Renal cortex interstitium (tissue), 11 donors: Measurements from ENCODE around the gene UNC5A. TPM values are rescaled to one million over a fixed set of nuclear protein-coding genes. Genes with fewer than 3 reads are reported as not detected.

Source experiments
- DNase-seq, 11 donors: peaks; one replicate each; pipeline ENCODE4 v3.0.0-alpha.2; 2013; ENCODE audit warnings: low read depth in 9 of 11, low spot score in 4 of 11; ENCODE audit errors: extremely low read depth in 1 of 11
- polyA plus RNA-seq, 3 donors: library from polyadenylated mRNA; unstranded; fragments of 120-200 nt; gene quantifications; one replicate each; pipeline ENCODE4 v1.2.1, GENCODE V29; 2013; ENCODE audit not compliant: insufficient read length in 3 of 3

UNC5A gene
- polyA plus RNA-seq, 3 donors, result 0.09 to 0.42 (median 0.19) TPM

GRCh38 chr5:176831425-176831824 lies 21.1 kb downstream of the UNC5A start:
- DNase-seq, result no peak

GRCh38 chr5:176832162-176832561 lies 21.8 kb downstream of the UNC5A start:
- no peak for DNase-seq

DNA sequence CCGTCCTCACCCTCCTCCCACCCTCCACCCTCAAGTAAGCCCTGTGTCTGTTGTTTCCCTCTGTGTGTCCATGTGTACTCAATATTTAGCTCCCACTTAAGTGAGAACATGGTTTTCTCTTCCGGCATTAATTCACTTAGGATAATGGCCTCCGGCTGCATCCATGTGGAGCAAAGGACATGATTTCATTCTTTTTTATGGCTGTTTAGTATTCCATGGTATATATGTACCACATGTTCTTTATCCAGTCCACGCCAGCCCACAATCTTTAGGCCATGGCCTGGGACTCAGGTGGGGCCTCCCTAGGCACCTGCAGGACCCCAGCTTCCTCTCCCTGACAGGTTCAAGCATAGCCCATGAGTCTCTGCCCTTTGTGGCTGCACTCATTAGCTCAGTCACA lies 22.9 kb downstream of the UNC5A start:
- DNase-seq, result no peak

- DNase-seq, result no peak
Measured at GRCh38 chr5:176835918-176836317, 25.6 kb downstream of the UNC5A start.

DNA sequence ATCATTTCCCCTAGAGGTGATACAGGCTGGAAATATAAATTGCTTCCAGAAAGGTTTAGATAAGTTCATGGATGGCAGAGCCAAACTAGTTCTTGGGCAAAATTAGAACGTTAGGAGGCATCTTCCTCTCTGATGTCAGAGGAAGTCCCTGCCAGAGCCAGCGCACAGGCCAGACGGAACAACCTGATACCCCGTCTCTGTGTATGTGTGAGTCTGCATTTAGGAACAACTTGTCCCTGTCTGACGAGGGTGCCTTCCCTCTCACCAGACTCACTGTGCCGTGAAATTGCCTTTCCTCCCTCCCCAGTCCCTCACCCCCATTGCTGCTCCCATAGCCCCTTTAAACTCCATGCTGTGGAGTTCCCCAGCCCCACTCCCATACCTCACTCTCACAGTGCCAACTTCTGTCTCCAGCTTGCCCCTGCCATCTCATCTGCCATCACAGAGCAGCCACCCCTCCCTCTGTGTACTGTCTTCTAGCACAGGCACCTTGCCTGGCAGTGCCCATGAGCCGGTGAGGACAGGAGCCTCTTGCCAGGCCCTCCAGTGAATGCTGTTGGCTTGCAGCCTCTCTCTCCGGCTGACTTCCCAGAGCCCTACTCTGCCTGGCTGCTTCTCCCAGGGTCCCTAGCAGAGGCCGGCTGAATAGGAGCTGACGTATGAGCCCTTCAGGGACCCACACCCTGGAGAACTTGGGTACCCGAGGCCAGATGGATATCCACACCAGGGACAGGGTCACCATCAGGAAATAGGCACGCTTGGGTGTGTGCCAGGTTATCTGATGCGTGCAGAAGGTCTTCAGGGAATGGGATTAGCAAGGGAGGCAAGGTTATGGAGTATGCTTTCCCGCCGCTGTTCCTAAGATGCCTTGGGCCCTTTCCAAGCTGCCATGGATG lies 26.7 kb downstream of the UNC5A start:
- no peak for DNase-seq

GRCh38 chr5:176837707-176838115 lies 27.4 kb downstream of the UNC5A start:
- DNase-seq, result peak; percentile 75 to 95 (median 92)

GRCh38 chr5:176843673-176844072 lies 33.3 kb downstream of the UNC5A start:
- no peak for DNase-seq

DNA sequence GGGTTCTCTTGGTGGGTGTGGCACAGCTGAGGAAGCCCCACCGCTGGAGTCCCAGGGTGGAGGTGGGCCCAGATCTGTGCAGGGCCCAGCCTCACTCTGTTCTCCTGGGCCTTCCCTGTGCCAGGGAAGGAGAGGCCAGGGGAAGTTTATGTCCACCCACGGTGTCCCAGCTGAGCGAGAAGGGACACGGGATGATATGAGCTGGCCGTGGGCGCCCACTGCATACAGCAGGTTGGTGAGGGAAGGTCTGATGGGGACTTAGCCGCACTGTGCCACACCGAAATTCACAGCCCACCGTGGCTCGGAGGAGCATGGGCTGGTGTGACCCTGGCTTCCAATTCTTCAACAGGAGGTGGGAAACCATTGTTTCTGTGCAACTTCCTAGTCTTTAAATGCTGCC lies 33.9 kb downstream of the UNC5A start:
- no peak for DNase-seq

- peak in 1 of 11 donors; percentile 12 for DNase-seq
Measured at GRCh38 chr5:176844706-176845391, 34.5 kb downstream of the UNC5A start.

- no peak for DNase-seq
Measured at GRCh38 chr5:176845392-176845713, 35.0 kb downstream of the UNC5A start.

DNA sequence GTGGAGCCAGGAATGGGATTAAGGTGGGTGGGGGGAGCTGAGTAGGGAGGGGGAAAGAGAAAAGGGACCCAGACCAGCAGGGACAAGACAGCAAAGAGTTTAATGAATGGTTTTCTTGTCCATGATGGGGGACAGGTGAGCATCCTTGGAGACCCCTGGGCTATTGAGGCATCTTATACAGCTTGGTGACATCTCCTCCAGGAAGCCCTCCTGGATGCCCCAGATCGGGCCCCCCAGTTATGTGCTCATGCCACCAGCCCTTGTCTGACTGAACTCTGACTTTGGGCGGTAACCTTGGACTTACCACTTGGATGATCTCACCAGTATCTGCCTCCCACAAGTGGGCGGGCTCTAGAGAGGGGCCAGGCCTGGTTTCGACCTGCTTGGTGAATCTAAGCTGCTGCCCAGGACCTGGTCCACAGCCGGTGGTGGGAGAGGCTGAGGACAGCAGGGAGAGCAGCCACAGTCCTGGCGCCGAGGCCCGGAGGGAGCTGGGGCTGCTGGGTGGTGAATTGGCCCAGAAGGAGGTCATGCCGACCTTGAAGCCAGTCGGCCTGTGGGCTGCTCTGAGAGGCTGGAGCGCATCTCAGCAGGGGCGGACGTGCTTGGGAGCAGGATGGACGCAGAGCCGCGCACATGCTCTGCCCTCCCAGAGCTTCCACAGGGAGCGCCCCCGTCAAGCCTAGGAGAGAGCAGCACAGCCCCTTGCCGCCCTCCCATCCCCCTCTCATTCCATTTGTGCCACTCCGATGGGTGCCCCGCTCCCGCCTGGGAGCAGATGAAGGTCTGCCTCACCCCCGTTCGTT lies 36.2 kb downstream of the UNC5A start:
- DNase-seq, result no peak

DNA sequence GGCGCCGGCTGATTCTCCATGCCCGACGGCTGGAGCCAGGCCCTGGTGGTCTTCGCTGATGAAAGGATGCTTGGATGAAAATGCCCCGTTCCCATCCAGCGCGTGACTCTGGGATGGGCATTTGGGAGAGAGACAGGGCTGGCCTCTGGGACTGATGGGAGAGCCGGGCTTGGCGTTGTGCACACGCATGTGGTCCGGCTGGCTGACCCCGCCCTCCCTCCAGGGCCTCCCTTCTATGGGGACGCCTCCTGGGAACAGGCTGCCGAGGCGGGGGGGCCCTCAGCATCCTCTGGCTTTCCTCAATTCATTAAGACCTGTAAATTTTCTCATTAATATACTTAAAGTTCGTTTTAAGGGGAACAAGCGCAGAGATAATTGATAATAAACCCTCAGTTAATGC lies 36.8 kb downstream of the UNC5A start:
- no peak for DNase-seq

DNA sequence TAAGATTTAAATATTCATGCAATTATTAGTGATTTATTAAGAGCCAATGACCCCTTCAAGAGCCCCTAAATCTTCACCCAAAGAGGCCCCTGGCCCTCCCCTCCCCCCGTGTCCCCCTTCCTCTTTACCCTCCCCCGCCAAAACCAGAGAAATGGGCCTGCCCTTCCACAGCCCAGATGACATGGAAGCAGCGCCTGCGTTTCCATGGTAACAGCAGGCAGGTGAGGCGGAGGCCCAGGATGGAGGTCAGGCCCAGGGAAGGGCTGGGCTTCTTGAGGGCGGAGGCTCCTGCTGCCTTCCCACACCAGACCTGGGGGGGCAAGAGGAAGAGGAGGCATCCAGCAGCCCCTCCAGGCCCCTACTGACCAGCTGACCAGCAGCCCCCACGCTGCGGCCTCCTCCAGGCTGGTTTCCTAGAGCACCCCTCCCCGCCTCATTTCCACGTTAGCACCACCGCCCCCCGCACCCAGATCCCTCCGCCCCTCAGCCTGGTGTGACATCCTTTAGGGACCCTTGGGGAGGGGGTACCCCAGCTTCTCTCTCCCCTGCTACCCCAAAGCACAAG lies 37.4 kb downstream of the UNC5A start:
- no peak for DNase-seq

DNA sequence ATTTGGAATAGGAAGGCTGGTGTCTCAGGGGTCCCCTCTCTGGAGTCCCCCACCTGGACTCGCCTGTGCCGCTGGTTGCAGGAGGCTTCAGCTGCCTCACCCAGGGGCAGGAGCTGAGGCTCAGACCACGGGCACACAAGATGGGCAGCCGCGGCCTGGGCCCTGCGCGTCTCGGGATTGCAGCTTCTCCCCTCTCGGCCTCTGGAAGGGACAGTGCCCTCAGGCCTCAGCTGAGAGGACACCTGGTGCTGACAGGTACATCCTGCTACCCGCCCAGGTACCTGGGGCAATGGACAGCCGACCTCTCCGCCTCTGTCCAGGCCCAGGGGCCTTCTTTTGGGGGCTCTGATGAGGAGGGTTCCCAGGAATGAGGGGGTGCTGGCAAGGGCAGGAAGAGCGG lies 38.3 kb downstream of the UNC5A start:
- DNase-seq, result no peak

GRCh38 chr5:176849611-176850227 lies 39.4 kb downstream of the UNC5A start:
- DNase-seq, result no peak

DNA sequence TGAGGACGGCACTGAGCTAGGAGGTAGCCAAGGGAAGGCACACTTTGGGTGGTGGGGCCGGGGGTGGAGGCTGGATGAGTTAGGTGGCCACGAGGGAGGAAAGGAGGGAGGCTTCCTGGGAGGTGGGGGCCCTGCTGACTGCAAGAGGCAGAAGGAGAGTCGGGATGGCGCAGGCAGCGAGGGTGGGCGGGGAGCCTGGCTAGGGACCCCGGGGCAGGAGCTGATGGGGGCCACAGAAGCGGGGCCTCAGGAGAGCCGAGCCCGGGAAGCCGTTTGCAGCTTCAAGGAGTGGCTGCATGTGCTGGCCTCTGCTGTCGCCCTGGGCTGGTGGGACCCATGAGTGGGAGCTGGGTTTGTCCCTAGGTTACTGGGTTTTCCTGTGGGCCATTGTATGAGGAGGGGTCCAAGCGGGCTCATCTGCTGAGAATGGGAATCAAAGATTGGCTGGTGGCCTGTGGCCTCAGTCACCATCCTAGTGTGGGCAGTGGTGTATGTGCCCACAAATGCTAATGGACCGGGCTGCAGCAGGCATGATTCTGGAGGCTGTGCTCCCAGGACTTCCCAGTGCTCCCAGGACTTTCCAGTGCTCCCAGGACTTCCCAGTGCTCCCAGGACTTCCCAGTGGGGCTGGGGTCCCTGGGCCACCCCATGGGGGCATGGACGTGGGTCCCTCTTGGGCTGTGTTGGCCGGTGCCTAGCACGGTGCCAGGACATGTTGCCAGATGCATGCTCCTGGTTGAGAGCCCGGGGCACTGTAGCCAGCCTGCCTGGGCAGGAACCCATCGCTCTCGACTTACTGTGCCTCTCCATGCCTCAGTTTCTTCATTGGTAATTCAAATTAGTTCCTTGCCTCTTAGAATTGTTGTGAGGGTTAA lies 40.2 kb downstream of the UNC5A start:
- no peak for DNase-seq

DNA sequence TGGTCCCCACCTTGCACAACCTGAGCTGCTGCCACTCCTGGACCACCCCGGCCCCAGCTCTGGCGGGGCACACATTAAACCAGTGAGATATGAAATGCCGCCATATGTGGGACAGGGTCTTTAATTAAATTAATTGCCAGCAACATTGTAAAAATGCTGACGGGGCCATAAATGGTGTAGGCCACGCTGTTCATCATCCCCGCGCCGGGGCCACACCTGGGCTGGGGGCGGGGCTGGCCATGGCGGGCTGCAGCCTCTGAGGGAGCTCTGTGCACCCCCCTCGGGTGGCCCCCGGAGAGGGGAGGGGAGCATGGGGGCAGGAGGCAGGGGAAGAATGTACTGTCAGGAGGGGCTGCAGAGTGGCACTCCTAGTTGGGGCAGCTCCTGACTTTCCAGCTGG lies 41.0 kb downstream of the UNC5A start:
- no peak for DNase-seq
